ENCODE data around the gene STK26.
"Not testable (repeated sequence)": the region's sequence is repeated elsewhere in the genome, so short reads cannot be mapped to it uniquely, and the experiment has no call there.

The STK26 gene

GRCh38 chrX:132094164-132094563, 71.1 kb downstream of the STK26 start:
- no peak for DNase-seq (ENCODE audit: low spot score)

- DNase-seq (ENCODE audit: low spot score), result not testable (repeated sequence)
Measured at GRCh38 chrX:132098704-132099103, 75.6 kb downstream of the STK26 start.

- no peak for DNase-seq (ENCODE audit: low spot score)
Measured at GRCh38 chrX:132101206-132101605, 78.1 kb downstream of the STK26 start.

- no peak for DNase-seq (ENCODE audit: low spot score)
Measured at GRCh38 chrX:132101799-132102198, 78.7 kb downstream of the STK26 start.

GRCh38 chrX:132107291-132107690, 84.2 kb downstream of the STK26 start:
- DNase-seq (ENCODE audit: low spot score), result no peak

- no peak for DNase-seq (ENCODE audit: low spot score)
Measured at GRCh38 chrX:132114607-132115006, 91.5 kb downstream of the STK26 start.

GRCh38 chrX:132115792-132116191, 92.7 kb downstream of the STK26 start:
- no peak for DNase-seq (ENCODE audit: low spot score)

- no peak for DNase-seq (ENCODE audit: low spot score)
Measured at GRCh38 chrX:132118358-132118757, 95.3 kb downstream of the STK26 start.

GRCh38 chrX:132119283-132119682, 96.2 kb downstream of the STK26 start:
- no peak for DNase-seq (ENCODE audit: low spot score)

- no peak for DNase-seq (ENCODE audit: low spot score)
Measured at GRCh38 chrX:132119821-132120515, 96.9 kb downstream of the STK26 start.

- no peak for DNase-seq (ENCODE audit: low spot score)
Measured at GRCh38 chrX:132120913-132121312, 97.8 kb downstream of the STK26 start.

All from hepatic stellate cell (primary cell).